Body of pancreas (tissue), 4 donors: Measurements from ENCODE around the gene PDHX.
"Not testable (repeated sequence)": the region's sequence is repeated elsewhere in the genome, so short reads cannot be mapped to it uniquely, and the experiment has no call there.

ENCODE experiments used
- CTCF ChIP-seq, 7 experiments: fragments of 450-650 bp in 4 of 7; fragments of 200-600 bp in 3 of 7; sonication (generic) in 3 of 7; IDR thresholded peaks; one replicate each; pipeline ENCODE4 v1.5.1; 2016 to 2019; ENCODE audit warnings: antibody characterized with exemption in 7 of 7
- POLR2A ChIP-seq, 3 donors: fragments of 450-650 bp; IDR thresholded peaks; one replicate each; pipeline ENCODE4 v1.6.1; 2016; ENCODE audit warnings: antibody characterized with exemption in 3 of 3, mild to moderate bottlenecking in 2 of 3

- not testable (repeated sequence) for TF ChIP-seq CTCF, POLR2A (IDR thresholded peaks at IDR 0.05)
Observed at GRCh38 chr11:34896191-34896590, 20.2 kb upstream of the PDHX start.
